Measurements from ENCODE around the gene WHRN. TPM values are rescaled to one million over a fixed set of nuclear protein-coding genes. Genes with fewer than 3 reads are reported as not detected.

Gene WHRN
- total RNA-seq, 4 donors from 2014 or later: 8.4 to 12.9 (median 11.0) TPM

GRCh38 chr9:114392749-114393112, 112.5 kb downstream of the WHRN start:
- H3K36me3 ChIP-seq: no peaks in the 10 kb centered on the region
- H3K4me1 ChIP-seq: peaks cover 0 to 88% (median 41%) of the 10 kb centered on the region in 3 donors
- TF ChIP-seq POLR2AphosphoS5 (IDR thresholded peaks at IDR 0.05) (no peak), POLR2A (IDR thresholded peaks at IDR 0.05) (no peak), EP300 (IDR thresholded peaks at IDR 0.05) (no peak), CTCF (IDR thresholded peaks at IDR 0.05) (no peak)
- peak overlapping the region in 3 of 4 donors; percentile 39 to 61 (median 49) for H3K27ac ChIP-seq
- no peak overlapping the region for H3K4me3 ChIP-seq
- ATAC-seq: no peak
- no peaks in the 10 kb centered on the region for H3K9me3 ChIP-seq
- 34 to 45% methylated on average over 2 to 3 of the region's 3 CpGs for WGBS, 2 donors (ENCODE audit: low coverage in 1 of 2)
- H3K27me3 ChIP-seq: no peaks in the 10 kb centered on the region

GRCh38 chr9:114390952-114391351, 114.3 kb downstream of the WHRN start:
- WGBS, 2 donors (ENCODE audit: low coverage in 1 of 2): 73 to 90% methylated on average over 2 of the region's 2 CpGs
- H3K4me1 ChIP-seq: peaks cover 0 to 91% (median 48%) of the 10 kb centered on the region in 3 donors
- TF ChIP-seq POLR2AphosphoS5 (IDR thresholded peaks at IDR 0.05): no peak
- TF ChIP-seq EP300 (IDR thresholded peaks at IDR 0.05): no peak
- TF ChIP-seq CTCF (IDR thresholded peaks at IDR 0.05): no peak
- TF ChIP-seq POLR2A (IDR thresholded peaks at IDR 0.05): no peak

GRCh38 chr9:114389612-114390368, 115.5 kb downstream of the WHRN start:
- Histone ChIP-seq H3K27ac (peak overlapping the region in 3 of 4 donors; percentile 81 to 91 (median 82)), H3K4me3 (no peak overlapping the region), H3K36me3 (no peaks in the 10 kb centered on the region), H3K27me3 (no peaks in the 10 kb centered on the region), H3K9me3 (no peaks in the 10 kb centered on the region), H3K4me1 (peaks cover 0 to 91% (median 47%) of the 10 kb centered on the region in 3 donors)
- WGBS, 2 donors (ENCODE audit: low coverage in 1 of 2): 79 to 86% methylated on average over 6 of the region's 7 CpGs
- no peak for ATAC-seq
- no peak for TF ChIP-seq CTCF (IDR thresholded peaks at IDR 0.05)
- no peak for TF ChIP-seq EP300 (IDR thresholded peaks at IDR 0.05)
- no peak for TF ChIP-seq POLR2AphosphoS5 (IDR thresholded peaks at IDR 0.05)
- no peak for TF ChIP-seq POLR2A (IDR thresholded peaks at IDR 0.05)

More at GRCh38 chr9:114390952-114391351, 114.3 kb downstream of the WHRN start:
- Histone ChIP-seq H3K4me3 (no peak overlapping the region), H3K27ac (peak overlapping the region in 2 of 4 donors; percentile 81 to 82), H3K36me3 (no peaks in the 10 kb centered on the region), H3K27me3 (no peaks in the 10 kb centered on the region), H3K9me3 (no peaks in the 10 kb centered on the region)
- ATAC-seq: no peak

GRCh38 chr9:114388764-114389375, 116.4 kb downstream of the WHRN start:
- H3K4me1 ChIP-seq: peaks cover 0 to 92% (median 49%) of the 10 kb centered on the region in 3 donors
- H3K9me3 ChIP-seq: no peaks in the 10 kb centered on the region
- ATAC-seq: no peak
- 75 to 84% methylated on average over 7 to 8 of the region's 9 CpGs for WGBS, 2 donors (ENCODE audit: low coverage in 1 of 2)
- peak overlapping the region in 1 of 2 donors; percentile 56 for H3K4me3 ChIP-seq
- no peaks in the 10 kb centered on the region for H3K36me3 ChIP-seq
- TF ChIP-seq POLR2A (IDR thresholded peaks at IDR 0.05): no peak
- TF ChIP-seq CTCF (IDR thresholded peaks at IDR 0.05): no peak
- no peak for TF ChIP-seq EP300 (IDR thresholded peaks at IDR 0.05)
- no peak for TF ChIP-seq POLR2AphosphoS5 (IDR thresholded peaks at IDR 0.05)
- H3K27me3 ChIP-seq: no peaks in the 10 kb centered on the region
- peak overlapping the region in 3 of 4 donors; percentile 81 to 91 (median 82) for H3K27ac ChIP-seq

Measured in gastroesophageal sphincter (tissue), 4 donors.